GM21717 (cell line): ENCODE data around the gene TMED6.
"Not testable (repeated sequence)": the region's sequence is repeated elsewhere in the genome, so short reads cannot be mapped to it uniquely, and the experiment has no call there.

Experiments
- ATAC-seq: cut with Tn5 transposase; IDR thresholded peaks from one replicate; pipeline ENCODE4 v1.9.1; 2021; ENCODE audit warnings: mild to moderate bottlenecking, moderate library complexity; ENCODE audit not compliant: unreplicated experiment

TMED6 gene

GRCh38 chr16:69306031-69306430 lies 45.6 kb downstream of the TMED6 start:
- no peak for ATAC-seq

GRCh38 chr16:69302301-69302700 lies 49.3 kb downstream of the TMED6 start:
- ATAC-seq: no peak

GRCh38 chr16:69301861-69302260 lies 49.7 kb downstream of the TMED6 start:
- no peak for ATAC-seq

- ATAC-seq: no peak
Observed at GRCh38 chr16:69301187-69301586, 50.4 kb downstream of the TMED6 start.

- no peak for ATAC-seq
Observed at GRCh38 chr16:69298261-69298660, 53.3 kb downstream of the TMED6 start.

- not testable (repeated sequence) for ATAC-seq
Observed at GRCh38 chr16:69296771-69297170, 54.8 kb downstream of the TMED6 start.

- ATAC-seq: no peak
Observed at GRCh38 chr16:69294051-69294450, 57.5 kb downstream of the TMED6 start.

GRCh38 chr16:69293401-69293800 lies 58.2 kb downstream of the TMED6 start:
- ATAC-seq: no peak
